ENCODE measurements around the gene SLC38A11. TPM values are rescaled to one million over a fixed set of nuclear protein-coding genes. Genes with fewer than 3 reads are reported as not detected.

The SLC38A11 gene
- total RNA-seq, 1 donor from 2014 or later: not detected

DNA sequence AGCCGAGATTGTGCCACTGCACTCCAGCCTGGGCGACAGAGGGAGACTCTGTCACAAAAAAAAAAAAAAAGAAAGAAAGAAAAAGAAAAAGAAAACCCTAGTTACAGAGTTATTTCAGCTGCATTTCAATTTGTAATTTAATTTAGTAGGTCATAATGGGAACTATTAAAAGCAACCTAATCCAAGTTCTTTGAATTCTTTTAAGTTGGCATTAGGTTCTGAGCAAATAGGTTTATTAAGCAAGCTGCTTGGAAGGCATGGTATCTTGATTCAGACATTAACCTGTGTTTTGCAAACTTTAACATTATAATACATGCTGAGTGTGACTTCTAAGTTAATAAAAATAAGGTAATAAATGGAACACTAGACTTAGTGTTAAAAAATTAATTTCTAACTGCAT, 83.9 kb downstream of the SLC38A11 start:
- Mint-ChIP-seq H3K27ac (no peak overlapping the region), H3K27me3 (ENCODE audit: insufficient read depth, low read depth) (no peaks in the 10 kb centered on the region), H3K4me1 (peaks cover 6% of the 10 kb centered on the region), H3K4me3 (no peak overlapping the region), H3K9me3 (no peaks in the 10 kb centered on the region), H3K36me3 (no peaks in the 10 kb centered on the region)
- Histone ChIP-seq H3K4me3 (no peak overlapping the region), H3K4me1 (peaks cover 2% of the 10 kb centered on the region), H2AFZ (replicated peaks) (no peak overlapping the region), H3K9ac (no peak overlapping the region), H3F3A (ENCODE audit: low read depth) (no peaks in the 10 kb centered on the region), H3K9me3 (ENCODE audit: low read depth) (no peaks in the 10 kb centered on the region), H3K27me3 (no peaks in the 10 kb centered on the region), H4K20me1 (ENCODE audit: low read depth) (no peaks in the 10 kb centered on the region), H3K79me2 (ENCODE audit: low read depth) (no peaks in the 10 kb centered on the region), H3K4me2 (no peak overlapping the region), H3K36me3 (no peaks in the 10 kb centered on the region), H3K27ac (no peak overlapping the region)
- no peak for DNase-seq (ENCODE audit: low spot score)
- TF ChIP-seq EZH2phosphoT487 (IDR thresholded peaks at IDR 0.05) (no peak), EZH2 (IDR thresholded peaks at IDR 0.05) (no peak), CTCF (IDR thresholded peaks at IDR 0.05) (no peak)

DNA sequence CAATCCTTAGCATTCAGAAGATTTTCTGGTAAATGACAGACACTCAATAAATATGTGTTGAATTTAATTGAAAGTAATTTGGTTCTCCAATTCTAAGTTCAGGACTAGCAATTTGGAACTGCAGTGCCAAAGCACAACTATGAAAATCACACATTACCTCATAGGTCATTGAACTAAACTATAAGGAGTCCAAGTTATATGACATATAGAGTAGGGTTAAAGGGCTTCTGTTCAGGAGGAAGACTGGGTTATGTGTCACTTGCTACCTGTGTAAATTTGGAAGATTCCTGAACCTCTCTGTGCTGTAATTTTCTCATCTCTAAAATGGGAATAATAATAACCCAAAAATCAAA, 85.9 kb downstream of the SLC38A11 start:
- H4K20me1 ChIP-seq (ENCODE audit: low read depth): no peaks in the 10 kb centered on the region
- no peaks in the 10 kb centered on the region for H3F3A ChIP-seq (ENCODE audit: low read depth)
- Mint-ChIP-seq H3K27ac (no peak overlapping the region), H3K4me1 (peaks cover 6% of the 10 kb centered on the region), H3K36me3 (no peaks in the 10 kb centered on the region), H3K9me3 (no peaks in the 10 kb centered on the region), H3K4me3 (no peak overlapping the region), H3K27me3 (ENCODE audit: insufficient read depth, low read depth) (no peaks in the 10 kb centered on the region)
- H3K4me2 ChIP-seq: no peak overlapping the region
- no peaks in the 10 kb centered on the region for H3K36me3 ChIP-seq
- no peaks in the 10 kb centered on the region for H3K27me3 ChIP-seq
- TF ChIP-seq CTCF (IDR thresholded peaks at IDR 0.05) (no peak), EZH2 (IDR thresholded peaks at IDR 0.05) (no peak), EZH2phosphoT487 (IDR thresholded peaks at IDR 0.05) (no peak)
- no peaks in the 10 kb centered on the region for H3K79me2 ChIP-seq (ENCODE audit: low read depth)
- DNase-seq (ENCODE audit: low spot score): no peak
- H2AFZ ChIP-seq (replicated peaks): no peak overlapping the region
- H3K27ac ChIP-seq: no peak overlapping the region
- H3K4me1 ChIP-seq: no peaks in the 10 kb centered on the region
- no peak overlapping the region for H3K9ac ChIP-seq
- H3K9me3 ChIP-seq (ENCODE audit: low read depth): no peaks in the 10 kb centered on the region
- no peak overlapping the region for H3K4me3 ChIP-seq

- no peaks in the 10 kb centered on the region for H3K9me3 Mint-ChIP-seq
- no peak overlapping the region for H3K4me3 Mint-ChIP-seq
- H3K79me2 ChIP-seq (ENCODE audit: low read depth): no peaks in the 10 kb centered on the region
- no peak overlapping the region for H3K9ac ChIP-seq
- H3K4me1 Mint-ChIP-seq: peaks cover 6% of the 10 kb centered on the region
- no peaks in the 10 kb centered on the region for H3K36me3 Mint-ChIP-seq
- no peak overlapping the region for H3K27ac ChIP-seq
- no peaks in the 10 kb centered on the region for H4K20me1 ChIP-seq (ENCODE audit: low read depth)
- H3K27me3 ChIP-seq: no peaks in the 10 kb centered on the region
- no peaks in the 10 kb centered on the region for H3K27me3 Mint-ChIP-seq (ENCODE audit: insufficient read depth, low read depth)
- H3K4me2 ChIP-seq: no peak overlapping the region
- H3K4me1 ChIP-seq: no peaks in the 10 kb centered on the region
- no peak overlapping the region for H3K4me3 ChIP-seq
- H3F3A ChIP-seq (ENCODE audit: low read depth): no peaks in the 10 kb centered on the region
- no peak for DNase-seq (ENCODE audit: low spot score)
- no peak for TF ChIP-seq EZH2phosphoT487 (IDR thresholded peaks at IDR 0.05)
- no peak for TF ChIP-seq CTCF (IDR thresholded peaks at IDR 0.05)
- TF ChIP-seq EZH2 (IDR thresholded peaks at IDR 0.05): no peak
- no peaks in the 10 kb centered on the region for H3K9me3 ChIP-seq (ENCODE audit: low read depth)
- H3K36me3 ChIP-seq: no peaks in the 10 kb centered on the region
- H2AFZ ChIP-seq (replicated peaks): no peak overlapping the region
- no peak overlapping the region for H3K27ac Mint-ChIP-seq
These were observed 86.5 kb downstream of the SLC38A11 start for GRCh38 chr2:164868563-164869419.
